ENCODE measurements around the gene RAB3A.

Gene RAB3A

DNA sequence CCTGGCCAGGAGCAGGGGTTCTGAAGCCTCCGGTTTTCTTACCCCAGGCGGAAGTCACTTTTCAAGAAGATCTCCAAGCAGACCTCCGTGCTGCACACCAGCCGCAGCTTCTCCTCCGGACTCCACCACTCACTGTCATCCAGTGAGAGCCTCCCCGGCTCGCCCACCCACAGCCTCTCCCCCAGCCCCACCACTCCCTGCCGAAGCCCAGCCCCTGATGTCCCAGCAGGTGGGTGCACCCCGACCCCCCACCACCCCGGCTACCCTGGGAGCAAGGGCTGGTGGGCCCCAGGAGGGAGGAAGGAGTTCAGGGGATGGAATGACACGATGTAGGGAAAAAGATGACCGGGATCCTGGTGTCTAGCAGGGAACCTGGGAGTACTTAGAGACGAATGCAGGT, 56.4 kb downstream of the RAB3A start:
- DNase-seq: no peak
- TF ChIP-seq, protein P1, sequence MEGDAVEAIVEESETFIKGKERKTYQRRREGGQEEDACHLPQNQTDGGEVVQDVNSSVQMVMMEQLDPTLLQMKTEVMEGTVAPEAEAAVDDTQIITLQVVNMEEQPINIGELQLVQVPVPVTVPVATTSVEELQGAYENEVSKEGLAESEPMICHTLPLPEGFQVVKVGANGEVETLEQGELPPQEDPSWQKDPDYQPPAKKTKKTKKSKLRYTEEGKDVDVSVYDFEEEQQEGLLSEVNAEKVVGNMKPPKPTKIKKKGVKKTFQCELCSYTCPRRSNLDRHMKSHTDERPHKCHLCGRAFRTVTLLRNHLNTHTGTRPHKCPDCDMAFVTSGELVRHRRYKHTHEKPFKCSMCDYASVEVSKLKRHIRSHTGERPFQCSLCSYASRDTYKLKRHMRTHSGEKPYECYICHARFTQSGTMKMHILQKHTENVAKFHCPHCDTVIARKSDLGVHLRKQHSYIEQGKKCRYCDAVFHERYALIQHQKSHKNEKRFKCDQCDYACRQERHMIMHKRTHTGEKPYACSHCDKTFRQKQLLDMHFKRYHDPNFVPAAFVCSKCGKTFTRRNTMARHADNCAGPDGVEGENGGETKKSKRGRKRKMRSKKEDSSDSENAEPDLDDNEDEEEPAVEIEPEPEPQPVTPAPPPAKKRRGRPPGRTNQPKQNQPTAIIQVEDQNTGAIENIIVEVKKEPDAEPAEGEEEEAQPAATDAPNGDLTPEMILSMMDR (IDR thresholded peaks at IDR 0.05; ENCODE audit: low read depth, low read length): no peak
- peaks cover 6% of the 10 kb centered on the region; the same call in 1 of the 2 replicates for H3K4me1 ChIP-seq
- H3K36me3 ChIP-seq: peaks cover 9% of the 10 kb centered on the region; the same call in 1 of the 2 replicates
- H3K9me3 ChIP-seq: no peaks in the 10 kb centered on the region
- H3K27me3 ChIP-seq: no peaks in the 10 kb centered on the region
- H3K4me3 ChIP-seq (ENCODE audit: low read depth, low read length): no peak overlapping the region
